Colonic mucosa (tissue), 4 donors: ENCODE results near the gene CCDC88C. TPM values are rescaled to one million over a fixed set of nuclear protein-coding genes. Genes with fewer than 3 reads are reported as not detected.

Source experiments
- DNase-seq: peaks from one replicate; pipeline ENCODE4 v3.0.0-alpha.2; 2020
- H3K27ac ChIP-seq: fragments of 200-600 bp; one replicate; pipeline ENCODE4 v1.8.0; 2021
- H3K27me3 ChIP-seq: fragments of 200-600 bp; one replicate; pipeline ENCODE4 v1.8.0; 2021
- H3K36me3 ChIP-seq: fragments of 200-600 bp; one replicate; pipeline ENCODE4 v1.8.0; 2021
- H3K4me1 ChIP-seq: fragments of 200-600 bp; one replicate; pipeline ENCODE4 v1.8.0; 2021; ENCODE audit warnings: mild to moderate bottlenecking
- H3K4me3 ChIP-seq: fragments of 200-600 bp; one replicate; pipeline ENCODE4 v1.8.0; 2021
- H3K9ac ChIP-seq, 2 donors: one replicate each; pipeline ENCODE4 v1.7.0; 2013; ENCODE audit warnings: control low read depth in 2 of 2, low read depth in 2 of 2, low read length in 2 of 2
- H3K9me3 ChIP-seq: fragments of 200-600 bp; one replicate; pipeline ENCODE4 v1.8.0; 2021
- intact Hi-C: fragments of 100-400 bp; cut with DNase I; formaldehyde crosslinking; loops from one replicate; pipeline ENCODE4 v1.14.1; 2022
- total RNA-seq, 2 donors: library from RNA; stranded (reverse); fragmentation: NEBNext Ultra II Directional in 1 of 2; extraction: Animal tissue kit (Norgen Biotek cat#: 25700) in 1 of 2; gene quantifications; one replicate each; pipeline ENCODE4 v1.2.1, GENCODE V29; 2021
- TF ChIP-seq, protein P1 (sequence below): fragments of 200-600 bp; IDR thresholded peaks from one replicate; pipeline ENCODE4 v1.8.0; 2022; ENCODE audit warnings: antibody characterized with exemption, mild to moderate bottlenecking
- donor health status: healthy.
- donor health status: DM: no; HTN: no; CAD: no.
- donor health status: DM: no; HTN: no; CAD: no.

CCDC88C gene
- total RNA-seq, 2 donors from 2014 or later: 45.6 to 48.0 TPM

DNA sequence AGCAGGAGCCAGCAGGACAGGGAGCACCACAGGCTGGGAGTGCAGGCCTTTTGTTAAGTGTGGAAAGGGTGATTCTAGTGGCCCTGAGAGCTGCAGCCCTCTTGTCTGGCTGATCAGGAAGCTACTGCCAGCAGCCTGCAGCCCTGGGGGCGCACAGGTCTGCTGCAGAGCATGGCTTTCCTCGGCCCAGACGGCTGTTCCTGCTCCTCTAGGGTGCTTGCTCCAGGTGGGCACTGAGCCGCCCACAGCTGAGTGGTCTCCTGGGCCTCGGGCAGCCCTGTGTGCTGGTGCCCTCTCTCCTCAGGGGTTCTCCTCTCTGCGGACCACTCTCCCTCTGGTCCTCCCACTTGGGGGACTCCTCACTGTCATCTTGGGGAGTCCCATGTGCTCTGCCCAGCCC is 18.9 kb downstream of the CCDC88C start:
- Histone ChIP-seq H3K4me1 (peaks cover 53% of the 10 kb centered on the region), H3K27me3 (no peaks in the 10 kb centered on the region), H3K36me3 (no peaks in the 10 kb centered on the region), H3K27ac (peak overlapping the region; percentile 89), H3K9ac (peak overlapping the region in 1 of 2 donors; percentile 87), H3K4me3 (no peak overlapping the region), H3K9me3 (no peaks in the 10 kb centered on the region)
- intact Hi-C loops: no loop called here
- no peak for DNase-seq
- TF ChIP-seq, protein P1, sequence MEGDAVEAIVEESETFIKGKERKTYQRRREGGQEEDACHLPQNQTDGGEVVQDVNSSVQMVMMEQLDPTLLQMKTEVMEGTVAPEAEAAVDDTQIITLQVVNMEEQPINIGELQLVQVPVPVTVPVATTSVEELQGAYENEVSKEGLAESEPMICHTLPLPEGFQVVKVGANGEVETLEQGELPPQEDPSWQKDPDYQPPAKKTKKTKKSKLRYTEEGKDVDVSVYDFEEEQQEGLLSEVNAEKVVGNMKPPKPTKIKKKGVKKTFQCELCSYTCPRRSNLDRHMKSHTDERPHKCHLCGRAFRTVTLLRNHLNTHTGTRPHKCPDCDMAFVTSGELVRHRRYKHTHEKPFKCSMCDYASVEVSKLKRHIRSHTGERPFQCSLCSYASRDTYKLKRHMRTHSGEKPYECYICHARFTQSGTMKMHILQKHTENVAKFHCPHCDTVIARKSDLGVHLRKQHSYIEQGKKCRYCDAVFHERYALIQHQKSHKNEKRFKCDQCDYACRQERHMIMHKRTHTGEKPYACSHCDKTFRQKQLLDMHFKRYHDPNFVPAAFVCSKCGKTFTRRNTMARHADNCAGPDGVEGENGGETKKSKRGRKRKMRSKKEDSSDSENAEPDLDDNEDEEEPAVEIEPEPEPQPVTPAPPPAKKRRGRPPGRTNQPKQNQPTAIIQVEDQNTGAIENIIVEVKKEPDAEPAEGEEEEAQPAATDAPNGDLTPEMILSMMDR: no peak

- Histone ChIP-seq H3K9me3 (no peaks in the 10 kb centered on the region), H3K27me3 (no peaks in the 10 kb centered on the region), H3K36me3 (no peaks in the 10 kb centered on the region), H3K9ac (peak overlapping the region; percentile 16 to 84), H3K27ac (peak overlapping the region; percentile 89), H3K4me1 (peaks cover 48% of the 10 kb centered on the region), H3K4me3 (no peak overlapping the region)
- intact Hi-C loops: no loop called here
- DNase-seq: no peak
- TF ChIP-seq, protein P1: no peak
These were observed 19.5 kb downstream of the CCDC88C start for GRCh38 chr14:91397965-91398591.

DNA sequence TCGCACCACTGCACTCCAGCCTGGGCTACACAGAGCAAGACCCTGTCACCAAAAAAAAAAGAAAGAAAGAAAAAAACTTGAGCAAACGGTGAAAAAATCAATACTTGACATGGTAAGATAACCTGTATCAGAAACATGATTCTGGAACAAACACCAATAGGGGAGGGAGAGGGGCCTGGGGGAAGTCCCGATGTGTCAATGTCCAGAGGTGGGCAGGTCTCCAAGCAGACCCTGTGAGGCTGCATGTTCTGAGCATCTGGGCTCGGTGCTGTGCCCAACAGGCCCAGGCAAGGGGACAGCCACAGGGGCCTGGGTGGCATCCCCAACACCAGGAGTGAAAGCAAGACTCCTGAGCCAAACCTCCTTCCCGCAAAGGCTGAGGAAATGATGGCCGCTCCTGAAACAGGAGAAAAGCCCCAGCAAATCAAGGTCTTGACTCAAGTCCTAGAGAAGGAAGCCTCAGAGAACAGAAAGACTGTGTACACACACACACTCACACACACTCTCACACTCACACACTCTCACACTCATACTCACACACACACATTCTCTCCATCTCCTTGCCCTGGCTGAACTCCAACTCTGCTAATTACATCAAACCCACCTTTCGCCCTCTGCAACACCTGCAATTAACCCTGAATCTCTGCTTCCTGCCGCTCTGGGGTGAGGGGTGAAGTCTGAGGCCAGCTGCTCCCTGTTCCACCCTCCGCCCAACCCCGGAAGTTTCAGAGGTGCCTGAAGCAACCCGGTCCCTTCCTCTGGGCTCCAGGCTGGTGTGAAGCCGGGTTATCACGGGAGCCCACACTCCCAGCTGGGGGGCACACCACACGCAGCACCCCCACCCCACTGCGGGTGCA is 20.4 kb downstream of the CCDC88C start:
- Histone ChIP-seq H3K27me3 (no peaks in the 10 kb centered on the region), H3K9me3 (no peaks in the 10 kb centered on the region), H3K36me3 (no peaks in the 10 kb centered on the region), H3K27ac (peak overlapping the region; percentile 89), H3K4me3 (no peak overlapping the region), H3K4me1 (peaks cover 43% of the 10 kb centered on the region), H3K9ac (peak overlapping the region; percentile 31 to 84)
- TF ChIP-seq, protein P1: no peak
- peak; percentile 89 for DNase-seq
- intact Hi-C loops: no loop called here

- H3K36me3 ChIP-seq: no peaks in the 10 kb centered on the region
- H3K27ac ChIP-seq: peak overlapping the region; percentile 89
- DNase-seq: no peak
- TF ChIP-seq, protein P1: no peak
- intact Hi-C loops: no loop called here
- H3K27me3 ChIP-seq: no peaks in the 10 kb centered on the region
- peak overlapping the region in 1 of 2 donors; percentile 84 for H3K9ac ChIP-seq
- H3K4me3 ChIP-seq: no peak overlapping the region
- no peaks in the 10 kb centered on the region for H3K9me3 ChIP-seq
- H3K4me1 ChIP-seq: peaks cover 34% of the 10 kb centered on the region
These were observed 21.5 kb downstream of the CCDC88C start for GRCh38 chr14:91396013-91396660.

DNA sequence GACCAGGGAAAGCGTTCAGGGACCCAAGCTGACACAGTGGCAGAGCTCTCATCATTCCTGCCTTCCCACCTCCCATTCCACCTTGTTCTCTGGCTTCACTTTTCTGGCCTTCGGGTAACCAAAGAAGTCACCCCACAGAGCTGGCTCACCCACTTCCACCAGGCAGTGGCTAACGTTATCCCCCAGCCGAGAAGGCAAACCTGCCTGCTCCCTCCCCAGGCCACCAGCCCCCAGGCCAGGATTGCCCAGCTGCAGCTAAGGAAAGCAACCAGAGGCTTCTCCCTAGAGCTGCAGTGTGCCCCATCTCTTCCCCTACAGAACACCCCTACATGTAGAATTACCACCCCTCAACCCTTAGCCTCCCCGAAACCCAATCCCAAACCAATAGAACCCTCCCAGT is 22.2 kb downstream of the CCDC88C start:
- Histone ChIP-seq H3K4me1 (peaks cover 29% of the 10 kb centered on the region), H3K4me3 (no peak overlapping the region)

More for the DNA sequence above, 22.2 kb downstream of the CCDC88C start:
- intact Hi-C loops: no loop called here
- TF ChIP-seq, protein P1: no peak
- DNase-seq: no peak
- Histone ChIP-seq H3K36me3 (no peaks in the 10 kb centered on the region), H3K27ac (no peak overlapping the region), H3K9me3 (no peaks in the 10 kb centered on the region), H3K27me3 (no peaks in the 10 kb centered on the region), H3K9ac (peak overlapping the region in 1 of 2 donors; percentile 84)
